CD4-positive, alpha-beta T cell (primary cell): ENCODE data around the gene DEPDC7. TPM values are rescaled to one million over a fixed set of nuclear protein-coding genes. Genes with fewer than 3 reads are reported as not detected.

Experiments
- ATAC-seq: fragments of 200-7000 bp; cut with Tn5 transposase; one replicate; pipeline ENCODE4 v1.10.0; 2022; ENCODE audit warnings: mild to moderate bottlenecking; ENCODE audit not compliant: poor library complexity
- CTCF ChIA-PET: fragments of 350-600 bp; sonication (Branson Sonifier 250); formaldehyde crosslinking; loops from one replicate; lab custom pipeline; 2021; ENCODE audit warnings: antibody characterized with exemption, inconsistent platforms; lab: Charles Lee
- POLR2A ChIA-PET: fragments of 350-600 bp; sonication (Branson Sonifier 250); formaldehyde crosslinking; loops from one replicate; lab custom pipeline; 2021; ENCODE audit warnings: antibody characterized with exemption, inconsistent platforms; lab: Charles Lee
- DNase-seq, 14 experiments: peaks; one replicate each; pipeline ENCODE4 v3.0.0-alpha.2; 2013 to 2020; ENCODE audit warnings: mixed read lengths in 2 of 14
- H3K27ac ChIP-seq, 2 donors: one replicate each; pipeline versions ENCODE4 v1.5.1 to v1.7.0; 2013; ENCODE audit warnings: low read length in 2 of 2, low read depth in 1 of 2, mild to moderate bottlenecking in 1 of 2
- H3K27me3 ChIP-seq, 2 experiments: 1 replicate in 1 of 2; 2 replicates in 1 of 2; pipeline versions ENCODE4 v1.6.1 to v1.7.0; 2013; ENCODE audit warnings: low read length in 2 of 2, control low read depth in 1 of 2, mild to moderate bottlenecking in 1 of 2, moderate library complexity in 1 of 2; ENCODE audit not compliant: insufficient read depth in 2 of 2, control insufficient read depth in 1 of 2
- H3K36me3 ChIP-seq: one replicate; pipeline ENCODE4 v1.6.1; 2013; ENCODE audit warnings: low read length, control low read depth; ENCODE audit not compliant: insufficient read depth
- H3K4me1 ChIP-seq: one replicate; pipeline ENCODE4 v1.6.1; 2013; ENCODE audit warnings: low read length, control low read depth; ENCODE audit not compliant: insufficient read depth
- H3K4me3 ChIP-seq: one replicate; pipeline ENCODE4 v1.5.1; 2013; ENCODE audit warnings: mild to moderate bottlenecking, low read length, moderate library complexity
- H3K9me3 ChIP-seq, 2 experiments: 1 replicate in 1 of 2; 2 replicates in 1 of 2; pipeline versions ENCODE4 v1.6.1 to v1.7.0; 2013; ENCODE audit warnings: low read length in 2 of 2, mild to moderate bottlenecking in 2 of 2, control low read depth in 1 of 2, moderate library complexity in 1 of 2; ENCODE audit not compliant: control insufficient read depth in 1 of 2, insufficient read depth in 1 of 2
- H3K27ac Mint-ChIP-seq: one replicate; pipeline ENCODE4 v1.8.0; 2020; ENCODE audit warnings: mixed read lengths
- H3K27me3 Mint-ChIP-seq: one replicate; pipeline ENCODE4 v1.8.0; 2021; ENCODE audit warnings: mixed read lengths
- H3K36me3 Mint-ChIP-seq: one replicate; pipeline ENCODE4 v1.8.0; 2021; ENCODE audit warnings: low read depth, mixed read lengths
- H3K4me1 Mint-ChIP-seq: one replicate; pipeline ENCODE4 v1.8.0; 2021; ENCODE audit warnings: low read depth, mixed read lengths
- H3K4me3 Mint-ChIP-seq: one replicate; pipeline ENCODE4 v1.8.0; 2020; ENCODE audit warnings: mild to moderate bottlenecking, mixed read lengths
- H3K9me3 Mint-ChIP-seq: one replicate; pipeline ENCODE4 v1.8.0; 2020; ENCODE audit warnings: mixed read lengths
- intact Hi-C, 2 experiments: fragments of 100-400 bp; cut with DNase I in 1 of 2; cut with micrococcal nuclease in 1 of 2; formaldehyde crosslinking; loops; one replicate each; pipeline versions ENCODE4 v1.15.1 to v1.9.0; 2023 to 2025; cut with DNase I, micrococcal nuclease
- total RNA-seq, 174 experiments: library from RNA in 2 of 174; stranded (reverse) in 2 of 174; gene quantifications; one replicate each; pipeline ENCODE4 v1.2.3 and lab custom pipeline; 2021 to 2026
- TF ChIP-seq, protein P1 (sequence below): fragments of 200-600 bp; IDR thresholded peaks from one replicate; pipeline ENCODE4 v1.8.0; 2022; ENCODE audit warnings: antibody characterized with exemption, mild to moderate bottlenecking

The DEPDC7 gene
- total RNA-seq, 2 experiments from 2014 or later = 2.9 to 3.1 TPM

DNA sequence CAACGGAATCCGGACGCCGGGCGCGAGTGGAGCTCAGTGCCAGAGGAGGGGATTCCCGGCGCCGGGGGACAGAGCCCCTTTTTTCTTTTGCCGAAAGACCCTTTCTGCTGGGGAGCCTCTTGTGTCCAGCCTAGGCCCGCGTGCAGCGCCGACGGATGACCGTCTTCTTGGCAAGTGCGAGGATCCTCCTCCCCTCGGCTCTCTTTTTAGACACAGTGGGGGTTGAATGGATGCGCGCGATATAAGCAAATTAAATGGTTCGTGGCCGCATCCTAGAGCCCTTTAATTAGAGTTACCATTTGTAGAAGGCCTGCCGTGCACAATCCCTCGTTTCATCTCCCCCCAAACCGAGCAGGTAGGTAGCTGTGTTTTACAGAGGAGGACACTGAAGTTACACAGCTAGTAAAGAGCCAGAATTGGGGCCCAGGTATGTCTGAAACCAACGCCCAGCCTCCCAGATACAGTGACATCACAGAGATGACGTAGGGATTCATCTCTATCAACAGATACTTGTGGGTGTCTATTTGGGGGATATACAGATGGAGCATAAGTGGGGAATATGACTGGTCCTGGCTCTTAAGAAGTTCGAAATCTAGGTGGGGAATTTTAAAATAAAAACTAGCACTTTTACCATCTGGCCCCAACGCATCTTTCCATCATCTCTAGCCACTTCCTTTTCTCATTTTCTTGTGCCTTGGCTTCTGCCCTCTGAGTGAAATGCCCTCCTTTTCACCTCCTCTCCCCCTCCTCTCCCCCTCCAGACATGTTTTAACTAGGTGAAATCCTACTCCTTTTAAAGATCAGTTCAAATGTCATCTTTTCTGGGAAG lies 24.6 kb downstream of the DEPDC7 start:
- intact Hi-C loops = loop anchor here in 1 of 2 experiments (10.0 kb wide), 1 partner anchor 455 kb away; the partner anchor contains the start of gene EIF3M
- CTCF ChIA-PET = interaction anchor here (1.4 kb wide), 1 partner anchor 147 kb away, joined by 4 read pairs; the partner anchor contains the start of gene QSER1
- TF ChIP-seq, protein P1, sequence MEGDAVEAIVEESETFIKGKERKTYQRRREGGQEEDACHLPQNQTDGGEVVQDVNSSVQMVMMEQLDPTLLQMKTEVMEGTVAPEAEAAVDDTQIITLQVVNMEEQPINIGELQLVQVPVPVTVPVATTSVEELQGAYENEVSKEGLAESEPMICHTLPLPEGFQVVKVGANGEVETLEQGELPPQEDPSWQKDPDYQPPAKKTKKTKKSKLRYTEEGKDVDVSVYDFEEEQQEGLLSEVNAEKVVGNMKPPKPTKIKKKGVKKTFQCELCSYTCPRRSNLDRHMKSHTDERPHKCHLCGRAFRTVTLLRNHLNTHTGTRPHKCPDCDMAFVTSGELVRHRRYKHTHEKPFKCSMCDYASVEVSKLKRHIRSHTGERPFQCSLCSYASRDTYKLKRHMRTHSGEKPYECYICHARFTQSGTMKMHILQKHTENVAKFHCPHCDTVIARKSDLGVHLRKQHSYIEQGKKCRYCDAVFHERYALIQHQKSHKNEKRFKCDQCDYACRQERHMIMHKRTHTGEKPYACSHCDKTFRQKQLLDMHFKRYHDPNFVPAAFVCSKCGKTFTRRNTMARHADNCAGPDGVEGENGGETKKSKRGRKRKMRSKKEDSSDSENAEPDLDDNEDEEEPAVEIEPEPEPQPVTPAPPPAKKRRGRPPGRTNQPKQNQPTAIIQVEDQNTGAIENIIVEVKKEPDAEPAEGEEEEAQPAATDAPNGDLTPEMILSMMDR = no peak
- Mint-ChIP-seq H3K4me1 (peaks cover 17% of the 10 kb centered on the region), H3K9me3 (no peaks in the 10 kb centered on the region), H3K27me3 (no peaks in the 10 kb centered on the region), H3K4me3 (peak overlapping the region; percentile 91), H3K36me3 (peaks cover 21% of the 10 kb centered on the region), H3K27ac (peak overlapping the region; percentile 95)
- peaks cover 6% of the 10 kb centered on the region for H3K36me3 ChIP-seq
- H3K27me3 ChIP-seq = no peaks in the 10 kb centered on the region
- POLR2A ChIA-PET = interaction anchor here (0.5 to 2.9 kb wide), 11 partner anchors 9 to 147 kb away, joined by 3 to 34 read pairs (median 11); partner anchors contain the start of genes CSTF3, DEPDC7 and QSER1
- peak overlapping the region; percentile 35 to 62 for H3K27ac ChIP-seq
- ATAC-seq = peak; percentile 56
- peaks cover 17% of the 10 kb centered on the region for H3K4me1 ChIP-seq
- no peaks in the 10 kb centered on the region for H3K9me3 ChIP-seq
- H3K4me3 ChIP-seq = peak overlapping the region; percentile 99
- DNase-seq = peak in 8 of 14 experiments; percentile 11 to 74 (median 35)

GRCh38 chr11:33040862-33041453 lies 25.3 kb downstream of the DEPDC7 start:
- TF ChIP-seq, protein P1 = no peak
- Mint-ChIP-seq H3K36me3 (peaks cover 27% of the 10 kb centered on the region), H3K9me3 (no peaks in the 10 kb centered on the region), H3K27me3 (no peaks in the 10 kb centered on the region), H3K27ac (peak overlapping the region; percentile 95), H3K4me3 (peak overlapping the region; percentile 91), H3K4me1 (peaks cover 17% of the 10 kb centered on the region)
- Histone ChIP-seq H3K4me3 (no peak overlapping the region), H3K9me3 (no peaks in the 10 kb centered on the region), H3K4me1 (peaks cover 17% of the 10 kb centered on the region), H3K27me3 (no peaks in the 10 kb centered on the region), H3K36me3 (peaks cover 11% of the 10 kb centered on the region), H3K27ac (no peak overlapping the region)
- intact Hi-C loops = loop anchor here in 1 of 2 experiments (10.0 kb wide), 1 partner anchor 456 kb away; the partner anchor contains the start of gene EIF3M
- no peak for ATAC-seq
- CTCF ChIA-PET = interaction anchor here (1.4 kb wide), 1 partner anchor 148 kb away, joined by 4 read pairs; the partner anchor contains the start of gene QSER1
- POLR2A ChIA-PET = interaction anchor here (2.2 to 2.9 kb wide), 3 partner anchors 10 to 25 kb away, joined by 8 to 34 read pairs (median 23); partner anchors contain the start of gene DEPDC7
- no peak for DNase-seq

- ATAC-seq (no peak), DNase-seq (no peak)
- no peaks in the 10 kb centered on the region for H3K9me3 Mint-ChIP-seq
- CTCF ChIA-PET = interaction anchor here (1.0 kb wide), 1 partner anchor 22 kb away, joined by 3 read pairs; no protein-coding TSS in a partner anchor
- TF ChIP-seq, protein P1 = no peak
- peaks cover 17% of the 10 kb centered on the region for H3K4me1 Mint-ChIP-seq
- POLR2A ChIA-PET = no interaction called here
- peaks cover 17% of the 10 kb centered on the region for H3K4me1 ChIP-seq
- no peak overlapping the region for H3K27ac ChIP-seq
- no peak overlapping the region for H3K4me3 ChIP-seq
- no peaks in the 10 kb centered on the region for H3K27me3 Mint-ChIP-seq
- H3K4me3 Mint-ChIP-seq = no peak overlapping the region
- H3K9me3 ChIP-seq = no peaks in the 10 kb centered on the region
- intact Hi-C loops = loop anchor here in 1 of 2 experiments (10.0 kb wide), 1 partner anchor 459 kb away; the partner anchor contains the start of gene EIF3M
- H3K27me3 ChIP-seq = no peaks in the 10 kb centered on the region
- H3K36me3 Mint-ChIP-seq = peaks cover 48% of the 10 kb centered on the region
- no peak overlapping the region for H3K27ac Mint-ChIP-seq
- peaks cover 26% of the 10 kb centered on the region for H3K36me3 ChIP-seq
Observed at GRCh38 chr11:33043221-33043830, 27.6 kb downstream of the DEPDC7 start.
